Dedifferentiated amniotic fluid mesenchymal stem cell (primary cell): ENCODE results near the gene SETD1A.
A peak's percentile ranks its signal among the peaks of the same experiment; 100 is the strongest.

Experiments used
- DNase-seq: peaks from one replicate; pipeline ENCODE4 v3.0.0-alpha.2; 2016; ENCODE audit errors: extremely low spot score

SETD1A gene

DNA sequence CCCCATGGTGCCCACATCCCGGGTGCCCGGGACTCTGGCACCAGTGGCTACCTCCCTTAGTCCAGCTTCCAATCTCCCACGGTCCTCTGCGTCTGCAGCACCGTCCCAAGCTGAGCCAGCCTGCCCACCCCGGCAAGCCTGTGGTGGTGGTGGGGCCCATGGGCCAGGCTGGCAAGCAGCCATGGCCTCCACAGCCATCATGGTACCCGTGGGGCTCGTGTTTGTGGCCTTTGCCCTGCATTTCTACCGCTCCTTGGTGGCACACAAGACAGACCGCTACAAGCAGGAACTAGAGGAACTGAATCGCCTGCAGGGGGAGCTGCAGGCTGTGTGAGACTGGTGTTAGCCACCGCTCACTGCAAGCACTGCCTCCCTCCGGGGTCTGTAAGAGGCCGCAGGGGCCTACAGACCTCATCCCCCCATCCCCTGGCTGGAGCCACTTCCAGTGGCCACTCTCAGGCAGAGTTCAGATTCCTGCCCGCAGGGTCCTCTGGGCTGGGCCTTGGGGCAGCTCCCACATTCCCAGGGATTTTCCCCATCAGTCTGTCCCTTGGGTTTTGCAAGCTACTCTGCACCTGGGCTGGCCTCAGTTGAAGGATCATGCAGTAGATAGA, 3.9 kb upstream of the SETD1A start:
- DNase-seq, result peak; percentile 34

DNA sequence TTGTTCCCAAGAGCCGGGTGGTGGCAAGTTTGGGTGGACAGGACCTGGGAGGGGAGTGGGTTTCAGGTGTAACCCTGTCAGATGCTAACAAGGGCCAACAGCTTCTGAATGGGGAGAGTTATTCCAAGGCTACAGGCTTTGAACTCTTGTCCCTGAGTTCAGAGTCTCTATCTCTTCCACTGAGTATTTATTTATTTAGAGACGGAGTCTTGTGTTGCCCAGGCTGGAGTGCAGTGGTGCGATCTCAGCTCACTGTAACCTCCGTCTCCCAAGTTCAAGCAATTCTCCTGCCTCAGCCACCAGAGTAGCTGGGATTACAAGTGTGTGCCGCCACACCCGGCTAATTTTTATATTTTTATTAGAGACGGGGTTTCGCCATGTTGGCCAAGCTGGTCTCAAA, 2.6 kb upstream of the SETD1A start:
- DNase-seq, result no peak

DNA sequence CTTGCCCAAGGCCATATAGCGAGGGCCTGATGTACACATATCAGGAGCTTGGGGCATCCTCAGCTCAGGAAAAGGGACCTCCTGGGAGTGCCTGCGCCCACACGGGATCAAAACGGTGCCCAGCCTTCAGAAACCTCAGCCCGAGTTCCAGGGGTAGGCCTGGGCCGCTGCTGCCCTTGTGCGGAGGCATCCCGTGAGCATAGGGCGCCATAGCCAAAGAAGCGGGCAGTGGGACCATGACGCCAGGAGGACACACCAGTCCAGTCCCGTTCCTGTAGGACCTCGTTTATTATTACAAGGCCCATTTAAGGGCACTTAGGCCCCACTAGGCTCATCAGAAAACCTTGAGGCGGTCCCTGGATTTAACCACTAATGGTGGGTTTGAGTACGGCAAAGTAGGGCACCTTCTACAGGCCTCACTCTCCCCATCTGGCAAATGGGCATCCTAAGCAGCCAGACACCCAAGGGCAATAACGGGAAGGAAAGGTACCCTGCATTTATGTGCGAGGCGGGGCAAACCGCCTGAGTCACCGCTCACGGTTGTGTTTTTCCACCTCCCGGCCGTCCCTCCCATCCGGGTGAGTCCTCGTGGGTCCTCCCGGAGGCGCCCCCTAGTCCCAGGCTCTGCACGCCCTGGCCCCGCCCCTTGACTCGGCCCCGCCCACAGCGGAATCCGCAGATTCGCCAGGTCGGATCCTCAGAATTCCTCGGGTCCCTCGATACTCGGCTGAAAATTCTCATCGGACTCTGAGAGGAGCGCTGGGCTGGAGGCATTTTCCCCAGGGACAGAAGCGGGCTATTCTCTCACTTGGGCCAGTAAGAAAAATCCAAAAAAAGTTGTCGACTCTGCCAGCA, 726 bp upstream of the SETD1A start:
- peak; percentile 63 for DNase-seq

DNA sequence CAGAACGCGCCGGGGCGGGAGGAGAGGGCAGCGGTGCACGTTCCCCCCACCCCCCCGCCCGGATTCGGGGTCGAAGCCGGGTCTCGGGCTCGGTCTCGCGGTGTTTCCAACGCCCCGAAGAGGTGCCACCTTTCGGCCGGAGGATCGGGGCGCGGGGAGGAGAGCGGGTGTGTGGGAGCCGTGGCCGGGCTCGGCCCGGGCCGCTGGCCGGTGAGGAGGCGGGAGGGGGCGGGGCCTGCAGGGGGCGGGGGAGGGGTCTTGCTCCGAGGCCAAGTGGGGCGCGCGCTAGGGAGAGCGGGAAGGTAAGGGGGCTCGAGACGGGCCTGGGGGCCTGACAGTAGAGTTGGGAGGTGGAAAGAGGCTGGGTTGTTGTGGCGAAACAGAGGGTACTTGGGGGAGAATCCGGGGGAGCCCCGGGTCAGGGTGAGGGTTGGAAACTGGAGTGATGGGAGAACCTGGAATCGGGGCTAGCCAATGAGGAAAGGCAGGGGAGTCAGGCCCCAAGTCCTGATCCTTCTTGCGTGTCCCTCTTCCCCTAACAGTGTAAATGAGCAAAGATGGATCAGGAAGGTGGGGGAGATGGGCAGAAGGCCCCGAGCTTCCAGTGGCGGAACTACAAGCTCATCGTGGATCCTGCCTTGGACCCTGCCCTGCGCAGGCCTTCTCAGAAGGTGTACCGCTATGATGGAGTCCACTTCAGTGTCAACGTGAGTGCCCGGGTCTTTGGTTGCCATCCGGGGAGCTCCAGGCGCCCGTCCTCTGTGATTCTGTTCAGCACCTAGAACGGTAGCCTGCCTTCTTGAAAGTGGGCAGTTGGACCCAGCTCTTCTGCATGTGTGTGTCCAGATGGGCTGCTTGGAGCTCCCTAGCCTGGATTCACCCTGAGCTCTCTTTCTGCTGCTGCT, 873 bp downstream of the SETD1A start:
- peak; percentile 21 for DNase-seq

DNA sequence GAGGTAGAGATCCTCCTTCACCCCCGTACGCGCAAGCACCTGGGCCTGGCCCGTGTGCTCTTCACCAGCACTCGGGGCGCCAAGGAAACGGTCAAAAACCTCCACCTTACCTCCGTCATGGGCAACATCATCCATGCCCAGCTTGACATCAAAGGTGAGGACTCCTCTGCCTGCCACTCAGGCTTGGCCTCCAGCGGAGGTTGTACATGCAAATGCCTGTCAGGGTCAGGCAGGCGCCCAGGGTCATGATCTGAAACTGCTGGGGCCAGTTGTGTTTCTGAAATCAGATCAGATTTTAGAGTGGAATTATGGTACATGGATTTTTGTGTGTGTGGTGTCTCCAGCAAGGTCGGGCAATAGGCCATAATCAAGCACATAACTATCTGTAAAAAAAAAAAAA, 3.8 kb downstream of the SETD1A start:
- no peak for DNase-seq

DNA sequence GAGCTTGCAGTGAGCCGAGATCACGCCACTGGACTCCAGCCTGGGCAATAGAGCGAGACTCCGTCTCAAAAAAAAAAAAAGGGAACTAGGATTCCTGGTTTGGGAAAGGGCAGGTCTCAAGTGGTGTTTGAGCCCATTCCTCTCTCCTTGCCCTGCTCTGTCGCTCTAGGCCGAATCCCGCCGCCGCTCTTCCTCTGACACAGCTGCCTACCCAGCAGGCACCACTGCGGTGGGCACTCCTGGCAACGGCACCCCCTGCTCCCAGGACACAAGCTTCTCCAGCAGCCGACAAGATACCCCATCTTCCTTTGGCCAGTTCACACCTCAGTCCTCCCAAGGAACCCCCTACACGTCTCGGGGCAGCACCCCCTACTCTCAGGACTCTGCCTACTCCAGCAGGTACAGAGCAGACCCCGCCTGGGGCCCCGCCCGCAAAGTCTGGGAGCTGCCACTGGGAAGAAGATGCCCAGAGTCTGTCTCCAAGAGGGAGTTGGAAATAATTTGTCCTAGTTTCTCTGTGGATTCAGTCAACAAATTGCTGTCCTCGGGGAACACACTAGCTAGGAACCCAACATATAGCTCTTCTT, 6.5 kb downstream of the SETD1A start:
- no peak for DNase-seq

DNA sequence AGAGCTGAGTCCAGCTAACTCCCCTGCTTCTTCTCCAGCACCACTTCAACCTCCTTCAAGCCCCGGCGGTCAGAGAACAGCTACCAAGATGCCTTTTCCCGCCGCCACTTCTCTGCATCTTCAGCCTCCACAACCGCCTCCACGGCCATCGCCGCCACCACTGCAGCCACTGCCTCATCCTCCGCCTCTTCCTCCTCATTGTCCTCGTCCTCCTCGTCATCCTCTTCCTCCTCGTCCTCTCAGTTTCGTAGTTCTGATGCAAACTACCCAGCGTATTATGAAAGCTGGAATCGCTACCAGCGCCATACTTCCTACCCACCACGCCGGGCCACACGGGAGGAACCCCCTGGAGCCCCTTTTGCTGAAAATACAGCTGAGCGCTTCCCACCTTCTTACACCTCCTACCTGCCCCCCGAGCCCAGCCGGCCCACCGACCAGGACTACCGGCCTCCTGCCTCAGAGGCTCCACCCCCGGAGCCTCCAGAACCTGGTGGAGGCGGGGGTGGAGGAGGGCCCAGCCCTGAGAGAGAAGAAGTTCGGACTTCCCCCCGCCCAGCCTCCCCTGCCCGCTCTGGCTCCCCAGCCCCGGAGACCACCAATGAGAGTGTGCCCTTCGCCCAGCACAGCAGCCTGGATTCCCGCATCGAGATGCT, 7.1 kb downstream of the SETD1A start:
- DNase-seq, result no peak

DNA sequence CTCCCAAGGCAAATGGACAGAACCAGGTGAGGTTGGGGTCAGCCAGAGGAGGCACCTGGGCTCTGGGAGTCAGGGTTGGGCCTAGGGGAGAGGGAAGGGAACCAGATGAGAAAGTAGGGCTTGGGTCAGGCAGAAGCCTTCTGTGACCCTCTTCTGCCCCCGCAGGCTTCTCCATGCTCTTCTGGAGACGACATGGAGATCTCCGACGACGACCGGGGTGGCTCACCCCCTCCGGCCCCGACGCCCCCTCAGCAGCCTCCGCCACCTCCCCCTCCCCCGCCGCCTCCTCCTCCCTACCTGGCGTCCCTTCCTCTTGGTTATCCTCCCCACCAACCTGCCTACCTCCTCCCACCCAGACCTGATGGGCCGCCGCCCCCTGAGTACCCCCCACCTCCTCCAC, 7.9 kb downstream of the SETD1A start:
- DNase-seq, result no peak

DNA sequence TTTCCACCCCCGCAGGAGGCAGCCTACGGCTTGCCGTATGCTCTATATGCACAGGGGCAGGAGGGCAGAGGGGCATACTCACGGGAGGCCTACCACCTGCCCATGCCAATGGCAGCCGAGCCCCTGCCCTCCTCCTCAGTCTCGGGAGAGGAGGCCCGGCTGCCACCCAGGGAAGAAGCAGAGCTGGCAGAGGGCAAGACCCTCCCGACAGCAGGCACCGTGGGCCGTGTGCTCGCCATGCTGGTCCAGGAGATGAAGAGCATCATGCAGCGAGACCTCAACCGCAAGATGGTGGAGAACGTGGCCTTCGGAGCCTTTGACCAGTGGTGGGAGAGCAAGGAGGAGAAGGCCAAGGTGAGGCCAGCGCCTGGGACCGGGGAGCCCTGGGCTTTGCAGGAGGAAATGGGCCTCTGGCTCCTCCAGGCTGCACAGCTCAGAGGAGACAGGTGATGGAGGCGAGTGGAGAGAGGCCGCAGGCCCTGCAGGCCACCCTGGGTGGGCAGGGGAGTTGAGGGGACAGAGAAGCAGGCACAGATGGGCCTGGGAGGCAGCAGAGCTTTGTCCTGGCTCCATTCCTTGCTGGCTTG, 8.6 kb downstream of the SETD1A start:
- no peak for DNase-seq

DNA sequence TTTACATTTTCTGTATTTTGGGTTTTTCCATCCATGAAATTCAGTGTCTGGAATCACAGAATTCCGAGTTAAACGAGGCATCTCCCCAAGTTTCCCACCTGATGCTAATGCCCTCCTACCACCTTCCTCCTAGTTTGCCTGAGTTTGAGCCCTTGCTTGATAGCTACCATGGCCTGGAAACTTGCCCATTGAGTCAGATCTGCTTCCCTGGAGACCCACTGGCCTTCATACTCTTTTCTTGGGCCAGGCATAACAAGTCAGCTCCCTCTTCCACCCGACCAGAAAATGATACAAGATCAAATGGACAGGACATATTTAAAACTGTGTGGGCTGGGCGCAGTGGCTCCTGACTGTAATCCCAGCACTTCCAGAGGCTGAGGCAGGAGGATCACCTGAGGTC, 10.2 kb downstream of the SETD1A start:
- no peak for DNase-seq

DNA sequence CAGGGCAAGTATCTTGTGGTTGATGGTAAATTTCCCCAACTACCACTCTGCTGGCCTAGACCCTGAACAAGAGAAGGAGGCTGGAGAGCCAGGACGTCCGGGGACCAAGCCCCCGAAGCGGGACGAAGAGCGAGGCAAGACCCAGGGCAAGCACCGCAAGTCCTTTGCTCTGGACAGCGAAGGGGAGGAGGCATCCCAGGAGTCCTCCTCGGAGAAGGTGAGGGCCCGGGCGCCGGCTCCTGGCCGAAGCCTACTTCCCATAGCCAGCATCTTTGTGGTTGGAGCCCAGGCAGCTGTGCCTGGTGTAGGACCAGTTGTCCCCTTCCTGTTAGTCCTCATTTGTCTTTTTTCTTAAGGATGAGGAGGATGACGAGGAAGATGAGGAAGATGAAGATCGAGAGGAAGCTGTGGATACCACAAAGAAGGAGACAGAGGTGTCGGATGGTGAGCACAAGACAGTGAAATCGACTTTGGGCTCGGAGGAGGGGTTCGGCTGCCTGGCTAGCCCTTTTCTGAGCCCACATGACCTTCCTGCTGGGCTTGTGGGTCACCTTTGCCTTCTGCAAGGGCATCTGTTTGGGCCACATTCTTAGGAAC, 11.8 kb downstream of the SETD1A start:
- no peak for DNase-seq

DNA sequence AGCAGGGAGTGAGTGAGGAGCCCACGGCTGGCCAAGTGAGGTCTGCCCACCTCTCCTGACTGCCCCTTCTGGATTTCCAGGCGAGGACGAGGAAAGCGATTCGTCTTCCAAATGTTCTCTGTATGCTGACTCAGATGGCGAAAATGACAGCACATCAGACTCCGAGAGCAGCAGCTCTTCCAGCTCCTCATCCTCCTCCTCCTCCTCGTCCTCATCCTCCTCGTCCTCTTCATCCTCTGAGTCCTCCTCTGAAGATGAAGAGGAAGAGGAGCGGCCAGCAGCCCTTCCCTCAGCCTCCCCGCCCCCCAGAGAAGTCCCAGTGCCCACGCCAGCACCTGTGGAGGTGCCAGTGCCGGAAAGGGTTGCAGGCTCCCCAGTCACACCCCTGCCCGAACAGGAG, 13.7 kb downstream of the SETD1A start:
- DNase-seq, result no peak

DNA sequence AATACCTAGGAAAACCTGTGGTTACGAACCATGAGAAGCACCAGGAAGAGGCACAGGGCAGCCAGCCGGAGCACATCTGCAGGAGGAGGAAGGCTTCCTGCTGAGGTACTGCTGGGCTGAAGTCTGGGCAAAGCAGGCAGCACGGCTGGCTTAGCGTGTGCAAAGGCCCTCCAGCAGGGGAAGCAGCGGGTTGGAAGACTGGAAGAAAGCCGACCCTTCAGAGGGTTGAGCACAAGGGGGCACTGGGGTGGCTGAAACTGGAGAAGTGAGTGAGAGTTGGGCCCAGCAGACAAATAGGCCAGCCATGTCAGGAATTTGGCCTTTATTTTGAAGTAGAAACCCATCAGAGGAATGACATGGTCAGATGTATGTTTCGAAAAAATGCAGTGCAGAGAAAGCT, 15.3 kb downstream of the SETD1A start:
- DNase-seq, result no peak

DNA sequence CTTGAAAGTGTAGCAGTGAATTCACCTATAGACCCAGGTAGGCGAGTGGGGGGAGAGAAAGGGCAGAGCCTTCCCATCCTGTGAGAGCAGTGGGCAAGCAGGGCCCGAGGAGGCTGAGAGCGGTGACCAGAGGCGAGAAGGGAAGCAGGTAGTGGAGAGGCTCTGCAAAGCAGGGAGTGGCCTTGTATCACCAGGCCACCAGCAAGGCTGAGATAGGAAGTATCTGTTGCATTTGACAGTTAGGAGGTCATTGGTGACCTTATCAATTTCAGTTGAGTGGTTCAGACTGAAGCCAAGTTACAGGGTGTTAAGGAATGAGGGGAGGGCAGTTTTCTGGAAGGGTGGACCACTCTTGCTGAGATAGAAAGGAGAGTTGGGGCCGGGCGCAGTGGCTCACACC, 16.8 kb downstream of the SETD1A start:
- DNase-seq, result no peak

DNA sequence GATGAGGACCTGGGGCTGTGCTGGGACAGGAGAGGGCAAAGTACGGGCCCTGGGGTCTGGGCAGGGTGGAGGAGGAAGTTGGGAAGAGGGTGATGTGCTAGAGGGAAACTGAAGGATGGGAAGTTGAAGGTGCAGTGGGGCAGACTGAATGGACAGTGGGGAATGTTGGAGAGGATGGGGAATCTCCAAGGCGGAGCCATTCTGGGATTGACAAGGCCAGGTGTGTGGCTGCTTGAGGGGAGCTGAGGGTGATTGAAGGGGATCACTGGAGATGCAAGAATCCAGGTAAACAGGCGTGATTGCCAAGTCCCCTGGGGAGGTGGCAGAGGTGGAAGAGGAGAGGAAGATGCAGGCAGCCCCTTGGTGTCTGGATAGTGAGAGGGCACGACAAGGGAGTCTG, 18.9 kb downstream of the SETD1A start:
- no peak for DNase-seq

DNA sequence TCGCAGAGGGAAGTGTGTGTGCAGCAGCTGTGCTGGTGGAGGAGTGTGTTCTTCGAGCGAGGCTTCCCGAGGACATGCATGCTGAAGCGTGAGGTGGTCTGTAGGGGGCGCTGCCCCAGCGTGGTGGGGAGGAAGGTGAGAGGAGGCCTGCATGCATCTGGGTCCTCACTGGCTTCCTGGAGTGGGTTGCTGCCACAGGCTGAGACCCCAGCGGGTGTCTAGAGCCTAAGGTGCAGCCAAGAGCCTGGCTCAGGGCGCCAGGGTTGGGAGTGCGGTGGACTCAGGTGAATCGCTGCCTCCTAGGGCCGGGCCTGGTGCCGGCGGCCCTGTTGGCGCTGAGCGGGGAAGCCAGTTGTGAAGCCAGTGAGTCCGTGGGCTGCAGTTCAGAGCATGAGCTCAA, 19.9 kb downstream of the SETD1A start:
- no peak for DNase-seq

DNA sequence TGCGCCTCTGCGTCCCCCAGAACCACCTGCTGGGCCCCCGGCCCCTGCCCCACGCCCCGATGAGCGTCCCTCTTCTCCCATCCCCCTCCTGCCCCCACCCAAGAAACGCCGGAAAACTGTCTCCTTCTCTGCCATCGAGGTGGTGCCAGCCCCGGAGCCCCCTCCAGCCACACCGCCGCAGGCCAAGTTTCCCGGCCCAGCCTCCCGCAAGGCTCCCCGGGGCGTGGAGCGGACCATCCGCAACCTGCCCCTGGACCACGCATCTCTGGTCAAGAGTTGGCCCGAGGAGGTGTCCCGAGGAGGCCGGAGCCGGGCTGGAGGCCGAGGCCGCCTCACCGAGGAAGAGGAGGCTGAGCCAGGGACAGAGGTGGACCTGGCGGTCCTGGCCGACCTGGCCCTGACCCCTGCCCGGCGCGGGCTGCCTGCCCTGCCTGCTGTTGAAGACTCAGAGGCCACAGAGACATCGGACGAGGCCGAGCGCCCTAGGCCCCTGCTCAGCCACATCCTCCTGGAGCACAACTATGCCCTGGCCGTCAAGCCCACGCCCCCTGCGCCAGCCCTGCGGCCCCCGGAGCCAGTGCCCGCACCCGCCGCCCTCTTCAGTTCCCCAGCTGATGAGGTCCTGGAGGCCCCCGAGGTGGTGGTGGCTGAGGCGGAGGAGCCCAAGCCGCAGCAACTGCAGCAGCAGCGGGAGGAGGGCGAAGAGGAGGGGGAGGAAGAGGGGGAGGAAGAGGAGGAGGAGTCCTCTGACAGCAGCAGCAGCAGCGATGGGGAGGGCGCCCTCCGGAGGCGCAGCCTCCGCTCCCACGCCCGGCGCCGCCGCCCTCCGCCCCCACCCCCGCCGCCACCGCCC, 21.8 kb downstream of the SETD1A start:
- no peak for DNase-seq

DNA sequence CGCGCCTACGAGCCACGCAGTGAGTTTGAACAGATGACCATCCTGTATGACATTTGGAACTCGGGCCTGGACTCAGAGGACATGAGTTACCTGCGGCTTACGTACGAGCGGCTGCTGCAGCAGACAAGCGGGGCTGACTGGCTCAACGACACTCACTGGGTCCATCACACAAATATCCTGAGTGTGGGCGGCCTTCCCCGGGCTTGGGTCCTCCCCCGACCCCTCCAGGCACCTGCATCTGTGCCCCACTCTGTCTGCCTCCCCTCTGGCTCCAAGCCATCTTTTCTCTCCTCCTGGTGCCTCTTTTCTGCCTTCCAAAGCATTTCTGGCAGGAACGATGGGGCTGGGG, 22.4 kb downstream of the SETD1A start:
- DNase-seq, result no peak

DNA sequence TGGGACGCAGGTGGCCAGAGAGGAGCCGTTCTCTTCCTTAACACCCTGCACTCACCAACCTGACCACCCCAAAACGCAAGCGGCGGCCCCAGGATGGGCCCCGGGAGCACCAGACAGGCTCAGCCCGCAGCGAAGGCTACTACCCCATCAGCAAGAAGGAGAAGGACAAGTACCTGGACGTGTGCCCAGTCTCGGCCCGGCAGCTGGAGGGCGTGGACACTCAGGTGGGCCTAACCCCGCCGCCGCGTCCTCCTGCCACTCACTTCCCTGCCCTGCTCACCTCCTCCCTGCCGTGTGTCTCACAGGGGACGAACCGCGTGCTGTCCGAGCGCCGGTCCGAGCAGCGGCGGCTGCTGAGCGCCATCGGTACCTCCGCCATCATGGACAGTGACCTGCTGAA, 22.9 kb downstream of the SETD1A start:
- DNase-seq, result no peak

DNA sequence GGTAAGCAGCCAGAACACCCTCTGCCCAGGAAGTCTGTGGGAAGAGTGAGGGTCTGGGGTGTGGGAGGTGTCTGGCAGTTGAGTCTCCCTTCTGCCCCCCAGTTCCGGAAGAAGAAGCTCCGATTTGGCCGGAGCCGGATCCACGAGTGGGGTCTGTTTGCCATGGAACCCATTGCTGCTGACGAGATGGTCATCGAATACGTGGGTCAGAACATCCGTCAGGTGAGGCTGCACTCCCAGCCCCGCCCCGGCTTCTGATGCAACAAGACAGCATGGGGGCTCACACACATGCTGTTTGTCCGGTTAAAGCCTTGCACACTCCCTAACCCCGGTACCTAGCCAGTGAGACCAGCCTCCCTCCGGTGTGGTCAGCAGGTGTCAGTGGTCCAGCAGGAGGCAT, 23.4 kb downstream of the SETD1A start:
- no peak for DNase-seq
